ENCODE measurements around the gene ATXN1.

DNA sequence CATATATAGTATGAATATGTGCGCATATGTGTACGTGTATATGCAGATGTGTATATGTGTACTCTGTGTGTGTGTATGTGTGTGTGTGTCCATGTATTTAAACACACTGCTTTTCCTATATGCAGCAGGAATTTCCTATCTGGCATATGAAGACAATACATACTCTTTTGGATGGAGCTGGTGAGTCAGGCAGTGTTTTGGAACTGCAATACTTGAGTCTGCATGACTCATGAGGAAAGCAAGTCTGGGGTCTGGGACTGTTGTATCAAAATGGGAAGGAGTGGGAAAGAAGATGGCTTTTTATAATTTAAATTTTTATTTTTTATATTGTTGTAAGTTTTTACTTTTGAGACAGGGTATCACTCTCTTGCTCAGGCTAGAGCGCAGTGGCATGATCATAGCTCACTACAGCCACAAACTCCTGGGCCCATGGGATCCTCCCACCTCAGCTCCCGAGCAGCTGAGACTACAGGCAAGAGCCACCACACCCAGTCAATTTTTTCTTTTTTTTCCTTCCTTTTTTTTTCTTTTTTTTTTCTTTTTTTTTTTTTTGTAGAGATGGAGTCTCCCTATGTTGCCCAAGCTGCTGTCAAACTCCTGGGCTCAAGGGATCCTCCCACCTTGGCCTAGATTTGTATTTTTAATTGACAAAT, 72.2 kb downstream of the ATXN1 start:
- TF ChIP-seq POLR2AphosphoS5 (IDR thresholded peaks at IDR 0.05) (no peak), EZH2 (IDR thresholded peaks at IDR 0.05; ENCODE audit: borderline replicate concordance, insufficient read depth, low read length, poor library complexity, severe bottlenecking) (no peak), MXI1 (conservative IDR thresholded peaks at IDR 0.05; ENCODE audit: poor library complexity, severe bottlenecking) (no peak), RAD21 (conservative IDR thresholded peaks at IDR 0.05) (no peak)
- TF ChIP-seq, protein P1, sequence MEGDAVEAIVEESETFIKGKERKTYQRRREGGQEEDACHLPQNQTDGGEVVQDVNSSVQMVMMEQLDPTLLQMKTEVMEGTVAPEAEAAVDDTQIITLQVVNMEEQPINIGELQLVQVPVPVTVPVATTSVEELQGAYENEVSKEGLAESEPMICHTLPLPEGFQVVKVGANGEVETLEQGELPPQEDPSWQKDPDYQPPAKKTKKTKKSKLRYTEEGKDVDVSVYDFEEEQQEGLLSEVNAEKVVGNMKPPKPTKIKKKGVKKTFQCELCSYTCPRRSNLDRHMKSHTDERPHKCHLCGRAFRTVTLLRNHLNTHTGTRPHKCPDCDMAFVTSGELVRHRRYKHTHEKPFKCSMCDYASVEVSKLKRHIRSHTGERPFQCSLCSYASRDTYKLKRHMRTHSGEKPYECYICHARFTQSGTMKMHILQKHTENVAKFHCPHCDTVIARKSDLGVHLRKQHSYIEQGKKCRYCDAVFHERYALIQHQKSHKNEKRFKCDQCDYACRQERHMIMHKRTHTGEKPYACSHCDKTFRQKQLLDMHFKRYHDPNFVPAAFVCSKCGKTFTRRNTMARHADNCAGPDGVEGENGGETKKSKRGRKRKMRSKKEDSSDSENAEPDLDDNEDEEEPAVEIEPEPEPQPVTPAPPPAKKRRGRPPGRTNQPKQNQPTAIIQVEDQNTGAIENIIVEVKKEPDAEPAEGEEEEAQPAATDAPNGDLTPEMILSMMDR (IDR thresholded peaks at IDR 0.05; ENCODE audit: poor library complexity, severe bottlenecking): no peak

Data from neural cell (in vitro differentiated cells).